ENCODE data around the gene NR6A1.

The NR6A1 gene

GRCh38 chr9:124537926-124538325 is 233.2 kb downstream of the NR6A1 start:
- Histone ChIP-seq H3K27ac (ENCODE audit: low read depth, low read length) (no peak overlapping the region), H3K4me3 (ENCODE audit: low read depth, low read length) (no peak overlapping the region), H3K27me3 (ENCODE audit: control insufficient read depth, insufficient read depth, low read length) (no peaks in the 10 kb centered on the region), H3K4me1 (ENCODE audit: control insufficient read depth, insufficient read depth, low read length) (no peaks in the 10 kb centered on the region), H3K9me3 (ENCODE audit: control insufficient read depth, insufficient read depth, low read depth, low read length) (no peaks in the 10 kb centered on the region), H3K9ac (ENCODE audit: low read length) (no peak overlapping the region), H3K36me3 (ENCODE audit: control insufficient read depth, insufficient read depth, low read length) (peaks cover 45% of the 10 kb centered on the region)

DNA sequence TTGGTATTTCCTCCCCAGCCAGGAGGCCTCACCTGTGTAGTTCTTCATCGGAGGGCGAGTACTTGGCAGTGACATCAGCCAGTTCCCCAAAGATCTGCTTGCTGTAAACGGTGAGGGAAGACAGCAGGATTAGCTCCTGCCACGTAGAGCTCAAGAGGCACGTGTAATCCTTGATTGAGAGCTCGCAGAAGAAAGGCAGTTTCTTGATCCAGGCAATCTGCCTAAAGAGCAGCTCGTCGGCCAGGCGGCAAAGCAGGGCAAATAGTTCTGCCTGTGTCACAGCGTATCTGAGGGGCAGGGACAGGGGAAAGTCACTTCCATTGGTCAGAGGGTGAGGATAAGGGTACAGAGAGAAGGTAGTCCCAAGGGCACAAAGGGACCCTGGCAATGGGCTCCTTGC is 235.3 kb downstream of the NR6A1 start:
- no peaks in the 10 kb centered on the region for H3K9me3 ChIP-seq (ENCODE audit: control insufficient read depth, insufficient read depth, low read depth, low read length)
- H3K36me3 ChIP-seq (ENCODE audit: control insufficient read depth, insufficient read depth, low read length), result peaks cover 42% of the 10 kb centered on the region
- no peak overlapping the region for H3K9ac ChIP-seq (ENCODE audit: low read length)
- H3K27me3 ChIP-seq (ENCODE audit: control insufficient read depth, insufficient read depth, low read length), result no peaks in the 10 kb centered on the region
- H3K27ac ChIP-seq (ENCODE audit: low read depth, low read length), result no peak overlapping the region
- H3K4me3 ChIP-seq (ENCODE audit: low read depth, low read length), result no peak overlapping the region
- no peaks in the 10 kb centered on the region for H3K4me1 ChIP-seq (ENCODE audit: control insufficient read depth, insufficient read depth, low read length)

DNA sequence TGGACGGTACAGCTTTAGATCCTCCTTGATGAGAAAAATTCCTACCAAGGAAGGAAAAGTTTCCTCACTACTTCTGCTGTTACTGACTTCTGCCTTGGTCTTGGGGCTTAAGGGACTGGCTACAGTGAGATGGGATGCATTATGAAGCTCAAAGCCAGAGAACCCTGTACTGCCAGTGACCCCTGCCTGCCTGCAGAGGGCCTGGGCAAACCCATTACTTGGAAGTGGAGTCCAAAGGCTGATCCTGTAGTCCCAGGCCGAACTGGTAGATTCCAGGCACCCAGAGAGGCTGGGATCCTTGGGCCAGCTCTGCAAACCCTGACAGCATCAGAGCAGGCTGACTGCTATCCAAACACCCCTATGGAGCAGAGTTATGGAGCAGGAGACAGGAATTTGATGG is 238.2 kb downstream of the NR6A1 start:
- Histone ChIP-seq H3K27ac (ENCODE audit: low read depth, low read length) (no peak overlapping the region), H3K9me3 (ENCODE audit: control insufficient read depth, insufficient read depth, low read depth, low read length) (no peaks in the 10 kb centered on the region), H3K4me1 (ENCODE audit: control insufficient read depth, insufficient read depth, low read length) (no peaks in the 10 kb centered on the region), H3K36me3 (ENCODE audit: control insufficient read depth, insufficient read depth, low read length) (peaks cover 25% of the 10 kb centered on the region), H3K4me3 (ENCODE audit: low read depth, low read length) (no peak overlapping the region), H3K27me3 (ENCODE audit: control insufficient read depth, insufficient read depth, low read length) (no peaks in the 10 kb centered on the region), H3K9ac (ENCODE audit: low read length) (no peak overlapping the region)

- H3K36me3 ChIP-seq (ENCODE audit: control insufficient read depth, insufficient read depth, low read length), result peaks cover 30% of the 10 kb centered on the region
- no peaks in the 10 kb centered on the region for H3K4me1 ChIP-seq (ENCODE audit: control insufficient read depth, insufficient read depth, low read length)
- H3K9ac ChIP-seq (ENCODE audit: low read length), result no peak overlapping the region
- H3K9me3 ChIP-seq (ENCODE audit: control insufficient read depth, insufficient read depth, low read depth, low read length), result no peaks in the 10 kb centered on the region
- H3K27me3 ChIP-seq (ENCODE audit: control insufficient read depth, insufficient read depth, low read length), result no peaks in the 10 kb centered on the region
- no peak overlapping the region for H3K27ac ChIP-seq (ENCODE audit: low read depth, low read length)
- H3K4me3 ChIP-seq (ENCODE audit: low read depth, low read length), result no peak overlapping the region
Observed at GRCh38 chr9:124531115-124531514, 240.0 kb downstream of the NR6A1 start.

- H3K9ac ChIP-seq (ENCODE audit: low read length), result no peak overlapping the region
- H3K4me3 ChIP-seq (ENCODE audit: low read depth, low read length), result no peak overlapping the region
- H3K4me1 ChIP-seq (ENCODE audit: control insufficient read depth, insufficient read depth, low read length), result no peaks in the 10 kb centered on the region
- peaks cover 28% of the 10 kb centered on the region for H3K36me3 ChIP-seq (ENCODE audit: control insufficient read depth, insufficient read depth, low read length)
- H3K27ac ChIP-seq (ENCODE audit: low read depth, low read length), result no peak overlapping the region
- H3K27me3 ChIP-seq (ENCODE audit: control insufficient read depth, insufficient read depth, low read length), result no peaks in the 10 kb centered on the region
- no peaks in the 10 kb centered on the region for H3K9me3 ChIP-seq (ENCODE audit: control insufficient read depth, insufficient read depth, low read depth, low read length)
Observed at GRCh38 chr9:124530246-124530645, 240.9 kb downstream of the NR6A1 start.

DNA sequence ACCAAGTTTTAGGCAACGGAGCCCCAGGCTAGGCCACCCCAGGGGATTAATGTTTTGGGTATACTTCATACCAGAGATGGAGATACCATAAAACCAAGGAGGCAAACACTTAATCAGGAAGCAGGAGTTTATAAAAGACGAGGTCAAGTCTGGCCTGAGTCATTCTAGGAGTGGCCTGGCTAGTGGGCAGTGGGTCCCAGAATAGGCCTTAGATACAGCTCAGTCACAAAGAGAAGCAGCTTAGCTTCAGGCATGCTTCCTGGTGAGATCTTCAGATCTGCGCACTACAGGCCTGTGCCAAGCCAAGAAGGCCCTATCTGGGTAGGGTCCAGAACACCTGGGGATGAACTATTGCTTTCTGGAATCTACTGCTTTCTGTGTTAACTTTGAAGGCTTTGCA is 243.3 kb downstream of the NR6A1 start:
- H3K36me3 ChIP-seq (ENCODE audit: control insufficient read depth, insufficient read depth, low read length), result peaks cover 33% of the 10 kb centered on the region
- H3K4me1 ChIP-seq (ENCODE audit: control insufficient read depth, insufficient read depth, low read length), result no peaks in the 10 kb centered on the region
- H3K27ac ChIP-seq (ENCODE audit: low read depth, low read length), result no peak overlapping the region
- no peak overlapping the region for H3K4me3 ChIP-seq (ENCODE audit: low read depth, low read length)
- no peak overlapping the region for H3K9ac ChIP-seq (ENCODE audit: low read length)
- no peaks in the 10 kb centered on the region for H3K9me3 ChIP-seq (ENCODE audit: control insufficient read depth, insufficient read depth, low read depth, low read length)
- no peaks in the 10 kb centered on the region for H3K27me3 ChIP-seq (ENCODE audit: control insufficient read depth, insufficient read depth, low read length)

- Histone ChIP-seq H3K9ac (ENCODE audit: low read length) (no peak overlapping the region), H3K4me1 (ENCODE audit: control insufficient read depth, insufficient read depth, low read length) (no peaks in the 10 kb centered on the region), H3K4me3 (ENCODE audit: low read depth, low read length) (no peak overlapping the region), H3K36me3 (ENCODE audit: control insufficient read depth, insufficient read depth, low read length) (peaks cover 42% of the 10 kb centered on the region), H3K27ac (ENCODE audit: low read depth, low read length) (no peak overlapping the region), H3K9me3 (ENCODE audit: control insufficient read depth, insufficient read depth, low read depth, low read length) (no peaks in the 10 kb centered on the region), H3K27me3 (ENCODE audit: control insufficient read depth, insufficient read depth, low read length) (no peaks in the 10 kb centered on the region)
Observed at GRCh38 chr9:124526174-124526573, 244.9 kb downstream of the NR6A1 start.

- no peak overlapping the region for H3K9ac ChIP-seq (ENCODE audit: low read length)
- no peak overlapping the region for H3K27ac ChIP-seq (ENCODE audit: low read depth, low read length)
- H3K9me3 ChIP-seq (ENCODE audit: control insufficient read depth, insufficient read depth, low read depth, low read length), result no peaks in the 10 kb centered on the region
- H3K36me3 ChIP-seq (ENCODE audit: control insufficient read depth, insufficient read depth, low read length), result peaks cover 51% of the 10 kb centered on the region
- H3K27me3 ChIP-seq (ENCODE audit: control insufficient read depth, insufficient read depth, low read length), result no peaks in the 10 kb centered on the region
- peaks cover 7% of the 10 kb centered on the region; the same call in 1 of the 2 replicates for H3K4me1 ChIP-seq (ENCODE audit: control insufficient read depth, insufficient read depth, low read length)
- H3K4me3 ChIP-seq (ENCODE audit: low read depth, low read length), result no peak overlapping the region
Observed at GRCh38 chr9:124522121-124523098, 248.7 kb downstream of the NR6A1 start.

- no peak overlapping the region for H3K9ac ChIP-seq (ENCODE audit: low read length)
- H3K27ac ChIP-seq (ENCODE audit: low read depth, low read length), result no peak overlapping the region
- H3K27me3 ChIP-seq (ENCODE audit: control insufficient read depth, insufficient read depth, low read length), result no peaks in the 10 kb centered on the region
- H3K4me1 ChIP-seq (ENCODE audit: control insufficient read depth, insufficient read depth, low read length), result peaks cover 7% of the 10 kb centered on the region; the same call in 1 of the 2 replicates
- H3K9me3 ChIP-seq (ENCODE audit: control insufficient read depth, insufficient read depth, low read depth, low read length), result no peaks in the 10 kb centered on the region
- no peak overlapping the region for H3K4me3 ChIP-seq (ENCODE audit: low read depth, low read length)
- H3K36me3 ChIP-seq (ENCODE audit: control insufficient read depth, insufficient read depth, low read length), result peaks cover 39% of the 10 kb centered on the region
Observed at GRCh38 chr9:124521142-124521541, 250.0 kb downstream of the NR6A1 start.

GRCh38 chr9:124520206-124520596 is 250.9 kb downstream of the NR6A1 start:
- H3K27me3 ChIP-seq (ENCODE audit: control insufficient read depth, insufficient read depth, low read length), result no peaks in the 10 kb centered on the region
- H3K27ac ChIP-seq (ENCODE audit: low read depth, low read length), result no peak overlapping the region
- no peak overlapping the region for H3K4me3 ChIP-seq (ENCODE audit: low read depth, low read length)
- H3K9ac ChIP-seq (ENCODE audit: low read length), result no peak overlapping the region
- peaks cover 7% of the 10 kb centered on the region; the same call in 1 of the 2 replicates for H3K4me1 ChIP-seq (ENCODE audit: control insufficient read depth, insufficient read depth, low read length)
- H3K36me3 ChIP-seq (ENCODE audit: control insufficient read depth, insufficient read depth, low read length), result peaks cover 32% of the 10 kb centered on the region
- H3K9me3 ChIP-seq (ENCODE audit: control insufficient read depth, insufficient read depth, low read depth, low read length), result no peaks in the 10 kb centered on the region

DNA sequence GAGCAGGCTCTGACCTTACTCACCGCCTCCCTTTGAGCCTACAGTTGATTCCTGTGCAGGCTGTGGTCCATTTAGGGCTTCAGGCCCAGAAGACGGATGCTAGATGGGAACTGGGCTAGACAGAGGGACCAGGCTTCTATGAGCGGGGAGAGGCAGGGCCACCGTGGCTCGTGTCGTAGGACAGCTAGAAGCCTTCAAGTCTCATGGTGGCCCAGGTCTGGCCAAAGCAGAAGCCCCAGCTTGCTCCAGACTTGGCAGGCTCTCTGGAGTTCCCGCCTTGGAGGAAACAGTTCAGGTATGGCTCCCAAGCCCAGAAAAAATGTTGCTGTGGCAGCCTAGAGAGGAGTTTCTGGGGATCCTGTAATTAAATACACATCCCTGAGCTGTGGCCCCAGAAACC is 253.0 kb downstream of the NR6A1 start:
- H3K9me3 ChIP-seq (ENCODE audit: control insufficient read depth, insufficient read depth, low read depth, low read length), result no peaks in the 10 kb centered on the region
- no peak overlapping the region for H3K27ac ChIP-seq (ENCODE audit: low read depth, low read length)
- H3K36me3 ChIP-seq (ENCODE audit: control insufficient read depth, insufficient read depth, low read length), result peaks cover 22% of the 10 kb centered on the region
- H3K9ac ChIP-seq (ENCODE audit: low read length), result no peak overlapping the region
- H3K27me3 ChIP-seq (ENCODE audit: control insufficient read depth, insufficient read depth, low read length), result no peaks in the 10 kb centered on the region
- H3K4me3 ChIP-seq (ENCODE audit: low read depth, low read length), result no peak overlapping the region
- H3K4me1 ChIP-seq (ENCODE audit: control insufficient read depth, insufficient read depth, low read length), result peaks cover 7% of the 10 kb centered on the region; the same call in 1 of the 2 replicates
